Panc1 (cell line): ENCODE results near the gene RUNX3. TPM values are rescaled to one million over a fixed set of nuclear protein-coding genes. Genes with fewer than 3 reads are reported as not detected.

Experiments
- ATAC-seq: fragments of 200-7000 bp; cut with Tn5 transposase; 2 replicates; pipeline ENCODE4 v1.9.1; 2020; ENCODE audit warnings: mild to moderate bottlenecking, moderate library complexity
- BruUV-seq: library from RNA; stranded (reverse); fragments of 400-500 nt; replicated peaks from 2 replicates; lab custom pipeline; 2021; lab: Mats Ljungman, UMichigan
- CTCF ChIA-PET: fragments of 300-600 bp; sonication (Branson Sonifier 250); formaldehyde crosslinking; loops from one replicate; lab custom pipeline; 2022; ENCODE audit warnings: antibody characterized with exemption; lab: Charles Lee
- POLR2A ChIA-PET: fragments of 300-600 bp; sonication (Branson Sonifier 250); formaldehyde crosslinking; loops from one replicate; lab custom pipeline; 2022; ENCODE audit warnings: antibody characterized with exemption; lab: Charles Lee
- DNase-seq: peaks from one replicate; pipeline ENCODE4 v3.0.0-alpha.2; 2010; ENCODE audit warnings: low read depth, low spot score
- H3K27ac ChIP-seq: 2 replicates; pipeline ENCODE4 v1.5.1; 2011; ENCODE audit warnings: mild to moderate bottlenecking, low read length, inconsistent platforms
- H3K27me3 ChIP-seq: fragments of 200-500 bp; sonication (Bioruptor generic); 2 replicates; pipeline ENCODE4 v1.6.0; 2014; ENCODE audit warnings: low read length, inconsistent platforms; ENCODE audit not compliant: control insufficient read depth, insufficient read depth
- H3K36me3 ChIP-seq: fragments of 200-500 bp; sonication (Bioruptor generic); 2 replicates; pipeline ENCODE4 v1.5.1; 2014; ENCODE audit warnings: inconsistent platforms, mild to moderate bottlenecking, low read length, moderate library complexity; ENCODE audit not compliant: control insufficient read depth, insufficient read depth
- H3K4me1 ChIP-seq: 2 replicates; pipeline ENCODE4 v1.5.1; 2011; ENCODE audit warnings: inconsistent platforms, mild to moderate bottlenecking, low read length, moderate library complexity; ENCODE audit not compliant: control insufficient read depth, insufficient read depth
- H3K4me3 ChIP-seq, 2 experiments: 2 replicates each; pipeline ENCODE4 v1.5.1; 2011 to 2012; ENCODE audit warnings: low read depth in 2 of 2, low read length in 2 of 2, mild to moderate bottlenecking in 2 of 2, inconsistent platforms in 1 of 2, moderate library complexity in 1 of 2
- H3K9me3 ChIP-seq: fragments of 200-500 bp; sonication (Bioruptor generic); 2 replicates; pipeline ENCODE4 v1.5.1; 2014; ENCODE audit warnings: low read depth, mild to moderate bottlenecking, inconsistent platforms, low read length, moderate library complexity; ENCODE audit not compliant: control insufficient read depth, insufficient read depth
- CTCF ChIP-seq: fragments of 450-650 bp; IDR thresholded peaks from 2 replicates; pipeline ENCODE4 v1.5.1; 2017; ENCODE audit warnings: mild to moderate bottlenecking
- POLR2AphosphoS5 ChIP-seq: IDR thresholded peaks from 2 replicates; pipeline ENCODE4 v1.6.1; 2012; ENCODE audit warnings: mild to moderate bottlenecking, low read depth, low read length, moderate library complexity
- REST ChIP-seq, 2 experiments: IDR thresholded peaks; 2 replicates each; pipeline ENCODE4 v1.6.1; 2011 to 2012; ENCODE audit warnings: low read depth in 2 of 2, control low read depth in 1 of 2, low read length in 1 of 2, mild to moderate bottlenecking in 1 of 2, moderate library complexity in 1 of 2; ENCODE audit not compliant: insufficient read depth in 1 of 2
- SIN3A ChIP-seq: IDR thresholded peaks from 2 replicates; pipeline ENCODE4 v1.6.1; 2012; ENCODE audit warnings: low read depth, mild to moderate bottlenecking, low read length, moderate library complexity, borderline replicate concordance; ENCODE audit not compliant: insufficient read depth
- TCF7L2 ChIP-seq: IDR thresholded peaks from 2 replicates; pipeline ENCODE4 v1.6.1; 2011; ENCODE audit warnings: mild to moderate bottlenecking, low read depth, low read length, inconsistent platforms
- in situ Hi-C: cut with HindIII; loops from 2 replicates; pipeline ENCODE4 v1.10.0; 2016; ENCODE audit warnings: low sequenced_read_pairs, low pct_unique_long_range_greater_than_20kb
- intact Hi-C: fragments of 100-400 bp; cut with micrococcal nuclease; formaldehyde crosslinking; loops from one replicate; pipeline ENCODE4 v1.10.0; 2022; ENCODE audit not compliant: unreplicated experiment
- total RNA-seq: library from RNA; stranded (reverse); gene quantifications from one replicate; pipeline ENCODE4 v1.2.1, GENCODE V29; 2021; ENCODE audit not compliant: unreplicated experiment

Gene RUNX3
- total RNA-seq, 1 experiment from 2014 or later, result 0.10 TPM

GRCh38 chr1:24865587-24865986 lies 64.5 kb downstream of the RUNX3 start:
- POLR2A ChIA-PET, result no interaction called here
- Histone ChIP-seq H3K36me3 (no peaks in the 10 kb centered on the region), H3K4me1 (no peaks in the 10 kb centered on the region; the same call in 1 of the 2 replicates), H3K4me3 (no peak overlapping the region), H3K27me3 (no peaks in the 10 kb centered on the region), H3K9me3 (no peaks in the 10 kb centered on the region), H3K27ac (no peak overlapping the region)
- no peak for DNase-seq
- ATAC-seq, result no peak
- CTCF ChIA-PET, result no interaction called here
- in situ Hi-C loops (no loop called here), intact Hi-C loops (no loop called here)
- no TSS peak for BruUV-seq
- no peak for TF ChIP-seq REST (IDR thresholded peaks at IDR 0.05; ENCODE audit: insufficient read depth in 1 of 2, low read depth in 2 of 2, low read length in 1 of 2)
- no peak for TF ChIP-seq TCF7L2
- no peak for TF ChIP-seq POLR2AphosphoS5
- TF ChIP-seq SIN3A, result no peak
- TF ChIP-seq CTCF, result no peak

GRCh38 chr1:24865168-24865567 lies 64.9 kb downstream of the RUNX3 start:
- no peak overlapping the region for H3K27ac ChIP-seq
- no peak for TF ChIP-seq SIN3A
- no peak for TF ChIP-seq TCF7L2
- no peak for TF ChIP-seq POLR2AphosphoS5
- no peak for TF ChIP-seq CTCF
- no peak for TF ChIP-seq REST (IDR thresholded peaks at IDR 0.05; ENCODE audit: insufficient read depth in 1 of 2, low read depth in 2 of 2, low read length in 1 of 2)
- ATAC-seq (no peak), DNase-seq (no peak)
- intact Hi-C loops, result no loop called here
- H3K4me3 ChIP-seq, result no peak overlapping the region
- no TSS peak for BruUV-seq
- CTCF ChIA-PET, result no interaction called here
- H3K9me3 ChIP-seq, result no peaks in the 10 kb centered on the region
- H3K27me3 ChIP-seq, result no peaks in the 10 kb centered on the region
- H3K36me3 ChIP-seq, result no peaks in the 10 kb centered on the region
- no peaks in the 10 kb centered on the region; the same call in 1 of the 2 replicates for H3K4me1 ChIP-seq
- in situ Hi-C loops, result no loop called here
- POLR2A ChIA-PET, result no interaction called here
